Fibroblast of mammary gland (primary cell): ENCODE data around the gene STXBP6.

Source experiments
- DNase-seq: peaks from one replicate; pipeline ENCODE4 v3.0.0-alpha.2; 2010; ENCODE audit warnings: low read depth
- H3K4me3 ChIP-seq: 2 replicates; pipeline ENCODE4 v1.5.1; 2011; ENCODE audit warnings: low read depth, mild to moderate bottlenecking, low read length, moderate library complexity; ENCODE audit not compliant: control insufficient read depth
- CTCF ChIP-seq: conservative IDR thresholded peaks from 2 replicates; pipeline ENCODE4 v1.5.1; 2011; ENCODE audit warnings: low read depth, low read length, inconsistent platforms; ENCODE audit not compliant: control insufficient read depth, insufficient read depth

Gene STXBP6

GRCh38 chr14:25026476-25027137 lies 23.3 kb downstream of the STXBP6 start:
- TF ChIP-seq CTCF: no peak
- no peak overlapping the region for H3K4me3 ChIP-seq
- DNase-seq: no peak

- no peak for DNase-seq
- no peak overlapping the region for H3K4me3 ChIP-seq
- TF ChIP-seq CTCF: no peak
Measured at GRCh38 chr14:25019892-25020291, 30.1 kb downstream of the STXBP6 start.

GRCh38 chr14:25017562-25017961 lies 32.4 kb downstream of the STXBP6 start:
- DNase-seq: no peak
- no peak overlapping the region for H3K4me3 ChIP-seq
- TF ChIP-seq CTCF: no peak

- no peak for TF ChIP-seq CTCF
Measured at GRCh38 chr14:25015761-25016160, 34.2 kb downstream of the STXBP6 start.

GRCh38 chr14:25014440-25014839 lies 35.5 kb downstream of the STXBP6 start:
- no peak for TF ChIP-seq CTCF
- DNase-seq: no peak
- H3K4me3 ChIP-seq: no peak overlapping the region

More at GRCh38 chr14:25015761-25016160, 34.2 kb downstream of the STXBP6 start:
- H3K4me3 ChIP-seq: no peak overlapping the region
- DNase-seq: no peak

- no peak overlapping the region for H3K4me3 ChIP-seq
- DNase-seq: no peak
- no peak for TF ChIP-seq CTCF
Measured at GRCh38 chr14:25011095-25011494, 38.9 kb downstream of the STXBP6 start.

- H3K4me3 ChIP-seq: no peak overlapping the region
- no peak for TF ChIP-seq CTCF
- no peak for DNase-seq
Measured at GRCh38 chr14:25010471-25010870, 39.5 kb downstream of the STXBP6 start.
